ENCODE results near the gene TFR2. TPM values are rescaled to one million over a fixed set of nuclear protein-coding genes. Genes with fewer than 3 reads are reported as not detected.

The TFR2 gene
- total and polyA plus RNA-seq, 9 of the 15 experiments (the other 6 are each of a cell fraction or from before 2014, with no cell fraction given), result 3.8 to 123 (median 51.1) TPM

- in situ Hi-C loops (cut with MboI), result no loop called here
- intact Hi-C loops (cut with micrococcal nuclease), result no loop called here
- ChIA-PET POLR2A (interaction anchor here (1.0 to 1.3 kb wide), 2 partner anchors 12 to 14 kb away, joined by 3 read pairs; partner anchors contain the start of gene MOSPD3), CTCF (ENCODE audit: low intra/inter-chr PET ratio) (no interaction called here)
- Histone ChIP-seq H3K9me3 (replicated peaks; ENCODE audit: control insufficient read depth, insufficient read depth, low read depth, low read length) (no peaks in the 10 kb centered on the region), H3K9me1 (ENCODE audit: control insufficient read depth, insufficient read depth, low read length) (peaks cover 5% of the 10 kb centered on the region), H3K9ac (ENCODE audit: insufficient read depth in 1 of 2, low read depth in 2 of 2, low read length in 2 of 2) (peak overlapping the region in 1 of 2 experiments; percentile 77; a peak in 1 of 4 replicates), H3K4me1 (replicated peaks in 1 of 2; ENCODE audit: control insufficient read depth in 2 of 2, insufficient read depth in 2 of 2, low read length in 2 of 2) (peaks cover 19 to 35% of the 10 kb centered on the region in 2 experiments), H3K4me3 (no peak overlapping the region), H2AFZ (ENCODE audit: low read depth, low read length) (peak overlapping the region; percentile 75), H3K27me3 (ENCODE audit: control insufficient read depth in 2 of 2, insufficient read depth in 2 of 2, low read length in 2 of 2) (no peaks in the 10 kb centered on the region), H4K20me1 (replicated peaks; ENCODE audit: control insufficient read depth, insufficient read depth, low read length) (no peaks in the 10 kb centered on the region), H3K79me2 (ENCODE audit: control insufficient read depth, insufficient read depth, low read length) (no peaks in the 10 kb centered on the region), H3K27ac (ENCODE audit: extremely low read depth, low read depth, low read length) (peak overlapping the region; percentile 33; the same call in 1 of the 3 replicates), H3K4me2 (ENCODE audit: insufficient read depth, low read length) (no peak overlapping the region), H3K36me3 (ENCODE audit: control insufficient read depth, insufficient read depth, low read length) (no peaks in the 10 kb centered on the region)
- BruUV-seq (replicated peaks), result no TSS peak
- no peak for DNase-seq (ENCODE audit: extremely low read depth in 1 of 4, low spot score in 3 of 4)
- FAIRE-seq, result peak; percentile 37
- ATAC-seq, result no peak
- WGBS (ENCODE audit: insufficient coverage, low coverage, missing lambda C conversion rate), result 60% methylated on average over 4 of the region's 4 CpGs
- no peak for TF ChIP-seq NFIX (CRISPR knock-in tag; IDR thresholded peaks at IDR 0.05; ENCODE audit: low read depth)
- TF ChIP-seq CHAMP1 (IDR thresholded peaks at IDR 0.05), result no peak
- peak; percentile 38; the same call in 1 of the 2 replicates for TF ChIP-seq ZNF384 (IDR thresholded peaks at IDR 0.05; ENCODE audit: low read depth, low read length)
- no peak for TF ChIP-seq SMC3 (conservative IDR thresholded peaks at IDR 0.05; ENCODE audit: insufficient read depth, low read depth, low read length)
- TF ChIP-seq ELK1 (CRISPR knock-in tag; IDR thresholded peaks at IDR 0.05), result no peak
- 0 out of 2 replicates have a peak, but pooled peaks have one; percentile 18 for TF ChIP-seq C11orf30 (IDR thresholded peaks at IDR 0.05; ENCODE audit: low read depth)
- no peak for TF ChIP-seq ZNF263 (CRISPR knock-in tag; IDR thresholded peaks at IDR 0.05; ENCODE audit: borderline replicate concordance)
- TF ChIP-seq ZBTB7A (IDR thresholded peaks at IDR 0.05; ENCODE audit: borderline replicate concordance, control insufficient read depth, low read depth, low read length), result no peak
- no peak for TF ChIP-seq BHLHE40 (IDR thresholded peaks at IDR 0.05; ENCODE audit: low read length)
- TF ChIP-seq NBN (IDR thresholded peaks at IDR 0.05; ENCODE audit: low read depth), result no peak
- no peak for TF ChIP-seq HDAC1 (IDR thresholded peaks at IDR 0.05)
- no peak for TF ChIP-seq HNRNPH1 (optimal IDR thresholded peaks at IDR 0.05; ENCODE audit: low read depth, low read length)
- peak; percentile 75 for TF ChIP-seq ZNF316 (IDR thresholded peaks at IDR 0.05)
- TF ChIP-seq TGIF2 (CRISPR knock-in tag; IDR thresholded peaks at IDR 0.05), result no peak
- no peak for TF ChIP-seq PHF21A (IDR thresholded peaks at IDR 0.05; ENCODE audit: borderline replicate concordance, low read depth)
- no peak for TF ChIP-seq MXD1 (CRISPR knock-in tag; IDR thresholded peaks at IDR 0.05; ENCODE audit: borderline replicate concordance, poor library complexity, severe bottlenecking)
- TF ChIP-seq POLR2A (conservative IDR thresholded peaks at IDR 0.05), result no peak
These were observed 42.9 kb downstream of the TFR2 start for GRCh38 chr7:100598425-100598824.

Data from K562 (cell line).